Keratinocyte (primary cell): ENCODE results near the gene KLF12. TPM values are rescaled to one million over a fixed set of nuclear protein-coding genes. Genes with fewer than 3 reads are reported as not detected.

ENCODE experiments used
- DNase-seq: peaks from one replicate; pipeline ENCODE4 v3.0.0-alpha.2; 2011; ENCODE audit warnings: low read depth, missing footprints, low spot score
- FAIRE-seq: peaks from 2 replicates; lab custom pipeline; 2011; peaks lifted over from hg19 to GRCh38; lab: Jason Lieb, UNC
- H2AFZ ChIP-seq: 2 replicates; pipeline ENCODE4 v1.6.0; 2012; ENCODE audit warnings: low read length, control low read depth, inconsistent platforms; ENCODE audit not compliant: control insufficient read depth
- H3K27ac ChIP-seq: 2 replicates; pipeline ENCODE4 v1.5.1; 2011; ENCODE audit warnings: low read length; ENCODE audit not compliant: control insufficient read depth, insufficient read depth
- H3K27me3 ChIP-seq: 3 replicates; pipeline ENCODE4 v1.6.0; 2011; ENCODE audit warnings: low read length; ENCODE audit not compliant: control insufficient read depth, insufficient read depth; ENCODE audit errors: extremely low read depth
- H3K36me3 ChIP-seq, 2 experiments: 2 replicates in 1 of 2; 3 replicates in 1 of 2; pipeline ENCODE4 v1.5.1; 2011; ENCODE audit warnings: low read length in 2 of 2, mild to moderate bottlenecking in 1 of 2; ENCODE audit not compliant: control insufficient read depth in 2 of 2, insufficient read depth in 2 of 2; ENCODE audit errors: extremely low read depth in 1 of 2
- H3K4me1 ChIP-seq: 3 replicates; pipeline ENCODE4 v1.5.1; 2011; ENCODE audit warnings: low read length; ENCODE audit not compliant: control insufficient read depth, insufficient read depth; ENCODE audit errors: extremely low read depth
- H3K4me2 ChIP-seq: 3 replicates; pipeline ENCODE4 v1.6.0; 2011; ENCODE audit warnings: low read depth, low read length; ENCODE audit not compliant: control insufficient read depth, insufficient read depth; ENCODE audit errors: extremely low read depth
- H3K4me3 ChIP-seq, 3 experiments: fragments of 200-600 bp in 1 of 3; sonication (generic) in 1 of 3; 2 replicates in 2 of 3; 3 replicates in 1 of 3; pipeline ENCODE4 v1.5.1; 2011 to 2016; ENCODE audit warnings: low read length in 3 of 3, mild to moderate bottlenecking in 3 of 3, control low read depth in 2 of 3, inconsistent platforms in 1 of 3, low read depth in 1 of 3, mixed read lengths in 1 of 3, mixed run types in 1 of 3, moderate library complexity in 1 of 3; ENCODE audit not compliant: control insufficient read depth in 2 of 3, insufficient read depth in 2 of 3; ENCODE audit errors: extremely low read depth in 1 of 3
- H3K79me2 ChIP-seq: 2 replicates; pipeline ENCODE4 v1.6.0; 2012; ENCODE audit warnings: low read length; ENCODE audit not compliant: control insufficient read depth, insufficient read depth
- H3K9ac ChIP-seq: 3 replicates; pipeline ENCODE4 v1.6.0; 2011; ENCODE audit warnings: low read length; ENCODE audit not compliant: control insufficient read depth, insufficient read depth; ENCODE audit errors: extremely low read depth
- H3K9me1 ChIP-seq: 3 replicates; pipeline ENCODE4 v1.6.0; 2011; ENCODE audit warnings: low read length; ENCODE audit not compliant: control insufficient read depth, insufficient read depth; ENCODE audit errors: extremely low read depth
- H3K9me3 ChIP-seq: 2 replicates; pipeline ENCODE4 v1.5.1; 2012; ENCODE audit warnings: low read depth, low read length; ENCODE audit not compliant: control insufficient read depth
- H4K20me1 ChIP-seq: 3 replicates; pipeline ENCODE4 v1.6.0; 2011; ENCODE audit warnings: low read length; ENCODE audit not compliant: control insufficient read depth, insufficient read depth; ENCODE audit errors: extremely low read depth
- CTCF ChIP-seq, 3 experiments: IDR thresholded peaks in 1 of 3; conservative IDR thresholded peaks in 1 of 3; optimal IDR thresholded peaks in 1 of 3; 2 replicates in 2 of 3; 3 replicates in 1 of 3; pipeline versions ENCODE3 to v1.5.1; 2011; ENCODE audit warnings: low read length in 3 of 3, mild to moderate bottlenecking in 3 of 3, moderate library complexity in 2 of 3, control low read depth in 1 of 3, inconsistent platforms in 1 of 3; ENCODE audit not compliant: insufficient read depth in 2 of 3; ENCODE audit errors: extremely low read depth in 1 of 3
- EZH2 ChIP-seq: IDR thresholded peaks from one replicate; pipeline ENCODE4 v1.6.1; 2012; ENCODE audit warnings: inconsistent platforms, mild to moderate bottlenecking, low read length, moderate library complexity
- dilution Hi-C: fragments of 300-500 bp; cut with MboI; formaldehyde crosslinking; loops from one replicate; pipeline ENCODE4 v1.7.0; 2020; ENCODE audit warnings: low sequenced_read_pairs; ENCODE audit not compliant: extremely low pct_ligation_motif_present
- polyA plus RNA-seq, 5 experiments: library from polyadenylated mRNA; depleted of rRNA in 3 of 5; stranded (reverse) in 3 of 5; stranded (forward) in 1 of 5; unstranded in 1 of 5; fragments of >200 nt; gene quantifications; 1 replicate in 1 of 5; 2 replicates in 3 of 5; 3 replicates in 1 of 5; pipeline versions ENCODE4 v1.2.1 to v1.2.3, GENCODE V29; 2011 to 2012; ENCODE audit warnings: missing spikeins in 2 of 5, low read depth in 1 of 5, low replicate concordance in 1 of 5

The KLF12 gene
- polyA plus RNA-seq, 1 donor (not counting 4 experiments of a cell fraction or from before 2014, with no cell fraction given) = 6.1 TPM

- no peak overlapping the region for H3K4me3 ChIP-seq
- H3K9ac ChIP-seq = no peak overlapping the region
- peaks cover 4% of the 10 kb centered on the region for H3K4me1 ChIP-seq
- FAIRE-seq (no peak), DNase-seq (no peak)
- H3K79me2 ChIP-seq = peaks cover 40% of the 10 kb centered on the region
- no peaks in the 10 kb centered on the region for H3K9me1 ChIP-seq
- TF ChIP-seq CTCF (optimal IDR thresholded peaks at IDR 0.05 in 1 of 3, IDR thresholded peaks at IDR 0.05 in 1 of 3, conservative IDR thresholded peaks at IDR 0.05 in 1 of 3; ENCODE audit: extremely low read depth in 1 of 3, insufficient read depth in 2 of 3, low read length in 3 of 3) = no peak
- no peak for TF ChIP-seq EZH2
- no peaks in the 10 kb centered on the region for H3K9me3 ChIP-seq
- no peak overlapping the region for H2AFZ ChIP-seq
- no peaks in the 10 kb centered on the region for H3K36me3 ChIP-seq
- H3K27ac ChIP-seq = no peak overlapping the region
- dilution Hi-C loops = no loop called here
- no peaks in the 10 kb centered on the region for H3K27me3 ChIP-seq
- no peak overlapping the region for H3K4me2 ChIP-seq
- no peaks in the 10 kb centered on the region for H4K20me1 ChIP-seq
Observed at GRCh38 chr13:74128156-74128767, 5.9 kb downstream of the KLF12 start.

DNA sequence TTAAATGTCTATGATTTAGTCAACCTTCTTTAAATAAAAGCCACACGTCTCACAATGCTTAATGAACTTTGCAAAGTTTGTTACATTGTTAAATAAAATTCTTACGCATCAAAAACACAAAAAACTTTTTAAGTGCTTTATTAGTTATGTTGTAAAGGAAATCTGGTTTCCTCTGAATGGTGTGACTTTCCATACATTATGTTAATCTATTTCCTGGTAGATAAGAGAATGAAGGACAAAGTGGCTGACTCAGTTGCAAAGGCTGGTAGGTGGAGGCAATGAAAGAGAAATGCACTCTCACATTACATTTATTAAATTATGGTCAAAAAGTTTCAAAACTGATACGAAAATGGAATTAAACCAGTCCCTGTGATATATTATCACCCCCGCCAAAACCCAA, 15.9 kb downstream of the KLF12 start:
- DNase-seq (no peak), FAIRE-seq (no peak)
- Histone ChIP-seq H3K4me2 (no peak overlapping the region), H2AFZ (no peak overlapping the region), H3K9me1 (no peaks in the 10 kb centered on the region), H3K9me3 (peaks cover 2% of the 10 kb centered on the region), H3K27me3 (no peaks in the 10 kb centered on the region), H3K79me2 (peaks cover 32% of the 10 kb centered on the region), H3K9ac (no peak overlapping the region), H3K36me3 (no peaks in the 10 kb centered on the region), H3K4me3 (no peak overlapping the region), H3K4me1 (peaks cover 7% of the 10 kb centered on the region), H4K20me1 (no peaks in the 10 kb centered on the region), H3K27ac (no peak overlapping the region)
- TF ChIP-seq EZH2 (no peak), CTCF (optimal IDR thresholded peaks at IDR 0.05 in 1 of 3, IDR thresholded peaks at IDR 0.05 in 1 of 3, conservative IDR thresholded peaks at IDR 0.05 in 1 of 3; ENCODE audit: extremely low read depth in 1 of 3, insufficient read depth in 2 of 3, low read length in 3 of 3) (no peak)
- dilution Hi-C loops = no loop called here
